MM.1S (cell line): Measurements from ENCODE around the gene ADAM8.
"Not testable (repeated sequence)": the region's sequence is repeated elsewhere in the genome, so short reads cannot be mapped to it uniquely, and the experiment has no call there.

Experiments
- CTCF ChIP-seq: fragments of 300-600 bp; sonication (generic); IDR thresholded peaks from 2 replicates; pipeline ENCODE4 v1.5.1; 2016; ENCODE audit warnings: antibody characterized with exemption, low read length, mixed read lengths
- EZH2 ChIP-seq: fragments of 300-600 bp; sonication (generic); optimal IDR thresholded peaks from 2 replicates; pipeline ENCODE3; 2017; ENCODE audit warnings: low read depth, mild to moderate bottlenecking, antibody characterized with exemption, low read length, mixed read lengths

GRCh38 chr10:133320852-133321422 is 44.3 kb upstream of the ADAM8 start:
- not testable (repeated sequence) for TF ChIP-seq CTCF, EZH2
